ENCODE data around the gene INSC.

- no peak for TF ChIP-seq POLR2A (IDR thresholded peaks at IDR 0.05)
- TF ChIP-seq CTCF (IDR thresholded peaks at IDR 0.05) = no peak
Measured at GRCh38 chr11:15236559-15236958, 121.8 kb downstream of the INSC start.
